A549 (cell line): ENCODE data around the gene DBH.

ENCODE experiments used
- EP300 ChIP-seq, 2 experiments: fragments of >200 bp; sonication (Bioruptor Twin); formaldehyde crosslinking; IDR thresholded peaks; 2 replicates in 1 of 2; 3 replicates in 1 of 2; pipeline ENCODE4 v1.6.1; 2016 to 2017
- MAFK ChIP-seq: fragments of 450-650 bp; IDR thresholded peaks from 2 replicates; pipeline ENCODE4 v1.6.1; 2014; ENCODE audit not compliant: partially characterized antibody
- MAZ ChIP-seq: fragments of 150-350 bp; IDR thresholded peaks from 2 replicates; pipeline ENCODE4 v1.6.1; 2014; ENCODE audit warnings: antibody characterized with exemption, low read depth, low read length, borderline replicate concordance
- PHF8 ChIP-seq: fragments of 200-600 bp; sonication (generic); IDR thresholded peaks from 2 replicates; pipeline ENCODE4 v1.6.1; 2016; ENCODE audit warnings: low read depth, mild to moderate bottlenecking, antibody characterized with exemption, moderate library complexity, borderline replicate concordance
- POLR2A ChIP-seq: IDR thresholded peaks from 2 replicates; pipeline ENCODE4 v1.6.1; 2012; ENCODE audit warnings: mild to moderate bottlenecking, low read length
- RAD21 ChIP-seq, 2 experiments: fragments of >200 bp in 1 of 2; sonication (Bioruptor Twin) in 1 of 2; formaldehyde crosslinking in 1 of 2; IDR thresholded peaks in 1 of 2; conservative IDR thresholded peaks in 1 of 2; 2 replicates in 1 of 2; 3 replicates in 1 of 2; pipeline ENCODE4 v1.6.1; 2012 to 2018; ENCODE audit warnings: inconsistent platforms in 1 of 2
- REST ChIP-seq: fragments of 200-600 bp; sonication (generic); IDR thresholded peaks from 2 replicates; pipeline ENCODE4 v1.6.1; 2016; ENCODE audit warnings: antibody characterized with exemption, mild to moderate bottlenecking, moderate library complexity
- TF ChIP-seq, protein P1 (sequence below): IDR thresholded peaks from 2 replicates; pipeline ENCODE4 v1.6.1; 2012
- TF ChIP-seq, protein P2 (sequence below): fragments of >200 bp; sonication (Bioruptor Twin); formaldehyde crosslinking; IDR thresholded peaks from 3 replicates; pipeline ENCODE4 v1.6.1; 2016

DNA sequence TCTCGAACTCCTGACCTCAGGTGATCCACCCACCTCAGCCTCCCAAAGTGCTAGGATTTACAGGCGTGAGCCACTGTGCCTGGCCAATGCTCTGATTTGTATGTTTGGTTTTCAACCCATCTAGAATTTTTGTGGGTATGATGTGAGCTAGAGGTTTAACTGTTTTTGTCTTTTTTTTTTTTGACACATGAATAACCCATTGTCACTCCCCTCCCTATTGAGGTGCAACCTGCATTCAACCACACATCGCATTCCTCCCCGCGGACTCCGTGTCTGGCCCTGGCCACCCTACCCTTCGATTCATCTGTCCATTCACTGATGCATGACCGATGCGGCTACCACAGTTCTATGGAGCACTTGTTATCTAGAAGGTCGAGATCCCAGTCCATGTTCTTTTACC is 17.4 kb upstream of the DBH start:
- TF ChIP-seq EP300 (IDR thresholded peaks at IDR 0.05), result no peak
- TF ChIP-seq PHF8, result no peak
- no peak for TF ChIP-seq MAZ
- no peak for TF ChIP-seq POLR2A
- TF ChIP-seq, protein P1, sequence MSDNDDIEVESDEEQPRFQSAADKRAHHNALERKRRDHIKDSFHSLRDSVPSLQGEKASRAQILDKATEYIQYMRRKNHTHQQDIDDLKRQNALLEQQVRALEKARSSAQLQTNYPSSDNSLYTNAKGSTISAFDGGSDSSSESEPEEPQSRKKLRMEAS, result no peak
- TF ChIP-seq REST, result no peak
- TF ChIP-seq MAFK, result no peak
- TF ChIP-seq, protein P2, sequence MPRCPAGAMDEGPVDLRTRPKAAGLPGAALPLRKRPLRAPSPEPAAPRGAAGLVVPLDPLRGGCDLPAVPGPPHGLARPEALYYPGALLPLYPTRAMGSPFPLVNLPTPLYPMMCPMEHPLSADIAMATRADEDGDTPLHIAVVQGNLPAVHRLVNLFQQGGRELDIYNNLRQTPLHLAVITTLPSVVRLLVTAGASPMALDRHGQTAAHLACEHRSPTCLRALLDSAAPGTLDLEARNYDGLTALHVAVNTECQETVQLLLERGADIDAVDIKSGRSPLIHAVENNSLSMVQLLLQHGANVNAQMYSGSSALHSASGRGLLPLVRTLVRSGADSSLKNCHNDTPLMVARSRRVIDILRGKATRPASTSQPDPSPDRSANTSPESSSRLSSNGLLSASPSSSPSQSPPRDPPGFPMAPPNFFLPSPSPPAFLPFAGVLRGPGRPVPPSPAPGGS, result no peak
- TF ChIP-seq RAD21 (conservative IDR thresholded peaks at IDR 0.05 in 1 of 2, IDR thresholded peaks at IDR 0.05 in 1 of 2), result no peak
